Measurements from ENCODE around the gene RPL9.
"Not testable (repeated sequence)": the region's sequence is repeated elsewhere in the genome, so short reads cannot be mapped to it uniquely, and the experiment has no call there.

Gene RPL9

DNA sequence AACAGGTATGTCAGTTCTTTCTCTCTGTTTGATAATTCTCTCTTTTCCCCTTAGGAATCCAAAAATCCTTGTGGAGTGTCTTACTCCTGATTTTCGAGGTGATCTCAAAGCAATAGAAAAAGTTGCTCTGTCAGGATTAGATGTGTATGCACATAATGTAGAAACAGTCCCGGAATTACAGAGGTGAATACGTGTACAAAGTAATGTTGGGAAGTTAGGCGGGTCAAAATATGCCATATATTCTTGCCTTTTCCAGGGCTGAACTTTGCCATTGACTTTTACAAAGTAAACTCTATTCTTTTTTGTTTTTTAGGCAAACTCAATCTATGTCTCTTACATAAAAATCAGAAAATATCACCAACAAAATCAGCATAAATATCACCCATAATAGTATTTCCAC, 8.7 kb upstream of the RPL9 start:
- in situ Hi-C loops (cut with MboI; ENCODE audit: low sequenced_read_pairs): no loop called here

- in situ Hi-C loops (cut with MboI; ENCODE audit: low sequenced_read_pairs): no loop called here
Measured at GRCh38 chr4:39466747-39467146, 8.0 kb upstream of the RPL9 start.

DNA sequence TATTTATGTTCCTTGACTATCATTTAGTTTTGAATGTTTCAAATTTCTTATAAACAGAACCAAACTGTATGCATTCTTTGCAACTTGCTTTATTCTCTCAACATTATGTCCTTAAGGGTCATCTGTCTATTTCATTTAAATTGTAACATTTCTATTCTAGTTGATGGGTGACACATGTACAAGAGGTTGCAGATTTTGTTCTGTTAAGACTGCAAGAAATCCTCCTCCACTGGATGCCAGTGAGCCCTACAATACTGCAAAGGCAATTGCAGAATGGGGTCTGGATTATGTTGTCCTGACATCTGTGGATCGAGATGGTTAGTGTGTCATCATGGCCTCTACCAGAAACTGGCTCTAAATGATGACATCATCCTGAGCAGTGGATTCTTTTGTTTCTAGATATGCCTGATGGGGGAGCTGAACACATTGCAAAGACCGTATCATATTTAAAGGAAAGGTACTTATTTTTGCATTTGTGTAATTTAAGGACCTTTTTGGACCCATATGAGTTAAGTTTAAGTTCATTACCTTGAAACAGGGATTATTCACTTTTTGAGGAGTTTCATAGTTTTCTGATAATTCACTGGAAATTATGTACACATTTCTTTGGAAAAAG, 6.3 kb upstream of the RPL9 start:
- in situ Hi-C loops (cut with MboI; ENCODE audit: low sequenced_read_pairs): no loop called here

- in situ Hi-C loops (cut with MboI; ENCODE audit: low sequenced_read_pairs): not testable (repeated sequence)
Measured at GRCh38 chr4:39458161-39458504, 589 bp downstream of the RPL9 start.

GRCh38 chr4:39456946-39457763, 1.6 kb downstream of the RPL9 start:
- in situ Hi-C loops (cut with MboI; ENCODE audit: low sequenced_read_pairs): no loop called here

- in situ Hi-C loops (cut with MboI; ENCODE audit: low sequenced_read_pairs): no loop called here
Measured at GRCh38 chr4:39455486-39455885, 3.2 kb downstream of the RPL9 start.

GRCh38 chr4:39453738-39454137, 5.0 kb downstream of the RPL9 start:
- in situ Hi-C loops (cut with MboI; ENCODE audit: low sequenced_read_pairs): no loop called here

- in situ Hi-C loops (cut with MboI; ENCODE audit: low sequenced_read_pairs): no loop called here
Measured at GRCh38 chr4:39452860-39453587, 5.7 kb downstream of the RPL9 start.

- in situ Hi-C loops (cut with MboI; ENCODE audit: low sequenced_read_pairs): no loop called here
Measured at GRCh38 chr4:39452153-39452859, 6.4 kb downstream of the RPL9 start.

GRCh38 chr4:39451423-39452023, 7.2 kb downstream of the RPL9 start:
- in situ Hi-C loops (cut with MboI; ENCODE audit: low sequenced_read_pairs): no loop called here

DNA sequence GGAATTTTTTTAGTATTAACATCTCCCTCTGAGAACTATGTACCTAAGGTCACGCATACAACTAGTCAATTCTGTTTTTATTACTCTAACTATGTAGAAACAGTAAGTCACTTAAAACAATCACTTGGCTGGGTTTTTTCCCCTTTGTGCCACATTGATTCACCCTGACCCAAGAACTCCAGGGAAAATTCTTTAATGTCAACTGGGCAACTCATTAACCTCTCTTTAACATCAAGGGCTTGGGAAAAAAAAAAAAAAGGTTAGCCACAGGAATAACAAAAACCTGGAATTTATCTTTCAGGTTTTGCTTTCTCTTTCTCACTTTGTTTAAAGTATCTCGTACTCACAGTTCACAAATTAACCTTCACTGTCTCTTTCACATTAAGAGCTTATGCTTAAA, 8.1 kb downstream of the RPL9 start:
- in situ Hi-C loops (cut with MboI; ENCODE audit: low sequenced_read_pairs): no loop called here

- in situ Hi-C loops (cut with MboI; ENCODE audit: low sequenced_read_pairs): no loop called here
Measured at GRCh38 chr4:39446842-39447573, 11.7 kb downstream of the RPL9 start.

DNA sequence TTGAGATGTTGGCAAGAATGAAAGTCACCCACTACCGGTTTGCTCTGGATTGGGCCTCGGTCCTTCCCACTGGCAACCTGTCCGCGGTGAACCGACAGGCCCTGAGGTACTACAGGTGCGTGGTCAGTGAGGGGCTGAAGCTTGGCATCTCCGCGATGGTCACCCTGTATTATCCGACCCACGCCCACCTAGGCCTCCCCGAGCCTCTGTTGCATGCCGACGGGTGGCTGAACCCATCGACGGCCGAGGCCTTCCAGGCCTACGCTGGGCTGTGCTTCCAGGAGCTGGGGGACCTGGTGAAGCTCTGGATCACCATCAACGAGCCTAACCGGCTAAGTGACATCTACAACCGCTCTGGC, 12.3 kb downstream of the RPL9 start:
- in situ Hi-C loops (cut with MboI; ENCODE audit: low sequenced_read_pairs): no loop called here

GRCh38 chr4:39442998-39443397, 15.7 kb downstream of the RPL9 start:
- in situ Hi-C loops (cut with MboI; ENCODE audit: low sequenced_read_pairs): no loop called here

DNA sequence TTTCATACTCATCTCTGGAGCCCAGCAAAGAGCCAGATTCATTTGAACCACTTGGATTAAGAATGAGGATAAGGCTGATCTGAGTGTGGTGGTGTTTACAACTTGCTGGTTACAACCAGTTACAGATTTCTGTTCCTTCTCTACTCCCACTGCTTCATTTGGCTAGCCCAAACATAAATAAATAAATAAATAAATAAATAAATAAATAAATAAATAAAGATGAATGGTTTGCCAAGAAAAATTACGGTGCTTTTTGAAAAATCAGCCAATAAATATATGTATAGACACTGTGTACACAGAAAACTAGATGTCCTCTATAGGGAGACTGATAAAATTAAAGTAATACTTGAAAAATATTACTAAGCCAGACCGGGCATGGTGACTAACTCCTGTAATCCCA, 17.1 kb downstream of the RPL9 start:
- in situ Hi-C loops (cut with MboI; ENCODE audit: low sequenced_read_pairs): no loop called here

DNA sequence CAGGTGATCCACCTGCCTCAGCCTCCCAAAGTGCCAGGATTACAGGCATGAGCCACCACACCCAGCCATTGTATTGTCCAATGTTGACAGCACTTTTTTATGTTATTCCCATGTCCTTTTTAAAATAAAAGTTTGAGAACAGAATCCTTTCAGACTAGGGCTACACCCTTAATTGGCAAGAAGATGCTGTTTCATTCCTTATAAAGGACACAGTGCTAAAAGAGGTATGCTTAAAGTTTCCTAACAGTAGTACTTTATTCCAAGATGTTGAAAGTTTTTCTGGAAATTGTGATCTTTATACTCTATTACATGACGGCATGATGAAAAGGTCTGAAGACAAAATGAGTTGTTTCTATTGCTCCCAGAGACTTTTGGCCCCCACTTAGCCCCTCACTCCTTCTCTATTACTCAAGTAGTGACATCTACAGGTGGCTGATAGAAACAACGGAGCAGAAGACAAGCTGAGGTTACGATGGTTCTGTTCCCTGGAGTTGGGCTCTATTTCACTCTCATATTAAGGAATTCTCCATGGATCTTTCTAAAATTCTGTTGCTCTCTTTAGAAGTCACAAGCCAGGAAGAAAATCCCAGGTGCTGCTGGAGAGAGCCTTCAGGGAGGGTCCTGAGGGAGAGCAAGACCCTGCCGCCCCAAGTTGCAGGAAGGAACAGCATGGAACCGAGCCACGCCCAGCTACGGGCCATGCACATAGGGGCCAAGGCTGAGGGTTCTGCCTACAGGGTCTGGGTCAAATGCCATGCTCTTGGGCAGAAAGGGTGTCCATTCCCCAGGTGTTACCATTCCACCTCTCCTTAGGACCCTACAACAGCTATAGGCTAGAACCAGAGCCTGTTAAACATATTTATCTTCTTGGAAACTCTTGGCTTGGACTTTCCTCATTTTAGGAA, 22.8 kb downstream of the RPL9 start:
- in situ Hi-C loops (cut with MboI; ENCODE audit: low sequenced_read_pairs): no loop called here

DNA sequence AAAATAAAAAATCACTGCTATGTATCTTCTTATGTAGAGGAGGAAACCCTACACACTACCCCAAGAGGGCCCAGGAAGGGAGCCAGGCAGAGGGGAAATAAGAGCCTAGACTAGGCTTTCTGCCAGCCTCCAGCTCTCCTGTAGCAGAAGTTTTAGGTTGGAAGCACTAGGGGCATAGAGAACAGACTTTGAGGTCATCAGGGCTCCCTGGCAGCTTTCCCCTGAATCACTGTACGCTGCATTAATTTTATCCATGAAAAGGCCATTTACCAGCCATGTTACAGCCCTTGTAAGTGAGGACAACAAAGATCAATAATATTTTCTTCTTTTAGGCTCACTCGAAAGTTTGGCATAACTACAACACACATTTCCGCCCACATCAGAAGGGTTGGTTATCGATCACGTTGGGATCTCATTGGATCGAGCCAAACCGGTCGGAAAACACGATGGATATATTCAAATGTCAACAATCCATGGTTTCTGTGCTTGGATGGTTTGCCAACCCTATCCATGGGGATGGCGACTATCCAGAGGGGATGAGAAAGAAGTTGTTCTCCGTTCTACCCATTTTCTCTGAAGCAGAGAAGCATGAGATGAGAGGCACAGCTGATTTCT, 24.7 kb downstream of the RPL9 start:
- in situ Hi-C loops (cut with MboI; ENCODE audit: low sequenced_read_pairs): no loop called here

DNA sequence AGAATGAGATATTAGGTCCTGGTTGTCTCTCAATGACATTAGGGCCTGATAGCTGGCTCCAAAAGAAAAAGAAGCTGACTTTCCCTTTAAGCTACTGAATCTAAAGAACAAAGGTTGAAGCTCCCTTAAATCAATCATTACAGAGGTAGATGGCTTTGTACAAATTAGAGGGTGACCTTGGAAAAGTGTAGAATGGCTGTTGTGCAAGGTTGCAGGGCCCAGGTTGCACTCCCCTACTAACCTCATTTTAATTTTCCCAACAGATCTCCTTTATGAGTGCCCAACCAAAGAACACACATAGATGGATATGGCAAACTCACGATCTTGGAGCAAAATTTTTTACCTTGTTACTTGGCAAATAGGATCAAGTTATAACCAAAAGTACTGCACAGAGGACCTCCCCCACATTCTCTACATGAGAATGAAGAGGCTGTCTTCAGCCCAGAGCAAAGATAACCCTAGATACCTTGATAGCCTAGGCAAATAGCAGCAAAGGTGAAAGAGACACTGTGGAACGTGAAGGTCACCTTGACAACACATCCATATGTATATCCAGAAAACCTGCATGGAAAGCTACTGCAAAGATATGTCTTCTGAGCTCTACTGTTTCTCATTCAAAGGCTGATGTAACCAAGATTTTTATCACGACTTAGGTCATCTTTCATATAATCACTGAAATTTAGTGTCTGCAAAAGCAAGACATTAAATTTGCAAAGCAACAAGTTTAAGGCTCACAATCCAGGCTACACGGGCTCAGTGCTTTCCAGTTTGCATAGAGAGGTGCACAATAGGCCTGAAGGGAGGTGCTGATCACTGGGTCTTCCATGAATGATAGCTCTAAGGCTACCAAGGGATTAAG, 29.0 kb downstream of the RPL9 start:
- in situ Hi-C loops (cut with MboI; ENCODE audit: low sequenced_read_pairs): no loop called here
